DMS79 treated with DMSO at 0.1 percent for 48 hours (cell line): ENCODE measurements around the gene QRFPR.
"Not testable (repeated sequence)": the region's sequence is repeated elsewhere in the genome, so short reads cannot be mapped to it uniquely, and the experiment has no call there.

Source experiments
- DNase-seq: peaks from one replicate; lab custom pipeline; 2025; lab: John Stamatoyannopoulos, UW

Gene QRFPR

DNA sequence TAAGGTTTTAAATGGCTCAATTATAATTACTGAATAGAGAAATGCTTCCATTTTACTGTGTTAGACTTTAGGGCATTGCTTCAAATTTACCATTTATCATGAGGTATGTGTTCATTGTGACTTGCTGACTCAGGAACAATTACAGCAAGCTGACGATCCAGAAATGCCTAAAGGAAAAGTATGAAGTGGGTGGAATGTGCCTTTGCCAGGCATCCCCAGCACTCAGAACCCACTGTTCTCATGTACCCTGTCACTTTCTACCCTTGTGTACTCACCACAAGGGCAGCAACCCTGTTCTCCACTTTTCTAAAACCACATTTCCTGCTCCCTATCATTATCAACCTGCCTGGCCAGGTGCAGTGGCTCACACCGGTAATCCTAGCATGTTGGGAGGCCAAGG, 41.5 kb downstream of the QRFPR start:
- no peak for DNase-seq

DNA sequence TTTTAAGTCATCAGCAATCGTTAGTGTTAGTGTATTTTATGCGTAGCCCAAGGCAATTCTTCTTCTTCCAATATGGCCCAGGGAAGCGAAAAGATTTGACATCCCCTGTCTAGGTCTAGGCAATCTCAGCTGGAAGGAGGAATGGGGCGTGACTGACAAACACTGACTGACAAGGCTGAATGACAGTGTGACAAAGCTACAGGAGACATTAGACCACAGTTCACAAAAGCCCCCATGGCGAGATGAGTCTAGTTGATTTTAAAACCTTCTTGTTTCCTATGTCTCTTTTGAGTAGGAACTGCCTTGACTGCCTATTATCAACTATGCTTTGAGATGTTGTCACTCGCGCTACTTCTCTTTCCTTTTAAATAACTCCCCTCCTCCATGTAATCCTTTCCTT, 42.3 kb downstream of the QRFPR start:
- no peak for DNase-seq

DNA sequence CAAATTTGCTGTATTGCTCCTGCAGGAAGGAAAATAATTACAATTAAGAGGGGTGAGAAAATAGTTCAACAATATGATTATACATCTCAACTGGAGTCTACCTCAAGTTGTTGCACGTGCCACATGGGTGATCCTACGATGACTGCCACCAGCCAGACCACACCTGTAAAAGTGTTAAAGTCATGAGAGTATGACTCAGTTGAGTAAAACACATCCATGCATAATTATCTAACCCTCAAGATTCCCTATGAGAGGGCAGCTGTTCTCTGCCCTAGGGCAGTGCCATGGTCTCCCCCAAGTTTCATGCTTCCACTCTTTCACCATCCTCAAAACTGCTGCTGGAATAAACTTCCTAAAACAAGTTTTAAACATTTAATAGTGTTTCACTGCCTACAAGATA, 44.1 kb downstream of the QRFPR start:
- no peak for DNase-seq

DNA sequence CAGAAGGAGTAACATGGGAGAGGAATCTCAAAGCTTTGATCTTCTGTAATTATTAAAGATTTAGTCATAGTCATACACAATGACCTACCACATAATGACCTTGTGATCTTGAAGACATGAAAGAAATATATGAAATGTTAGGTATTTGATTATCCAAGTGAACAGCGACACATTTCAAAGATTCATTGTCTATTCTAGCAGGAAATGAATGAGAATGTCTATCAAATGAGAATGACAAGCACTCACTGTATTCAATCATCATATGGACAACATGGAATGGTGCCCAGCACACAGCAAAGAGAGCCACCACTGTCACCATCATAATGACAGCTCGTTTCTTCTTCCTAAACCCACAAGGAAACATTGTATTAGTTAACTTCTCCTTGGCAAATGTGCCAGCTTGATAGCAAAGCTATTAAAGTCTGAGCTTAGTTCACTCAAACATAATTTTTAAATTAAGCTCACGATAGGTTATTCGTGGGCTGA, 50.6 kb downstream of the QRFPR start:
- no peak for DNase-seq

DNA sequence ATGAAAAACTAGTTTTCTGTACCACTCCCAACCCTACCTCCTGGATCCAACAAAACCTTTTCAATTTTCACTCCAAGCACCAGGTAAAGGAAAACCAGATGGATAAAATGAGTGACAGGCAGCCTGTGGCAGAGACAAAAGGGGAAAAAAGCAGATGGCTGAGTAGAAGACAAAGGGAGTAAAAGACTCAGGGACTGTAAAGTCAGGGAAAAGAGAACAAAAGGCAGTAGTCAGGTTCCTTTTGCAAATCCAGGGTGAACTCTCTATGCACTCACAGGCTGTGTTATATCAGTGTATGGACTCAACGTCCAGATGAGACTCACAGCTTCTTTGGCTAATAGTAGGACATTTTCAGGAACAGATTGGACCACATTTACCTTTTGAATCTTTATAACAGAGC, 54.2 kb downstream of the QRFPR start:
- no peak for DNase-seq

DNA sequence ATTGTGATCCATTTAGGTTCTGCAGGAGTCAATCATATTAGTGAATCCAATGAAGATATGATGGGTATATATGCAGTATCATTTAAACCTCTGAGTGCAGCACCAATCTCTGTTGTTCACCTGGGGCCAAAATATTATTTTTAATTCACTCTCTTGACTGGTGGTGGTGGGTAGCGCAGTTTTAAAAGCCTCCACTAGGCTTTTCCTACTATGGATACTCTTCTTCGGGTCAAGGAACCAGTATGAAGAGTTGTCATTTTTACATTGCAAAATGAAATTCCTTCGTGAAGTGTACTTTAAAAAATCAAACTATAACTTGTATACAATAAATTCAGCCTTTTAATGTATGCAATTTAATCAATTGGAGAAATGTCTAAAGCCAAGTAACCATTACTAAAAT, 56.5 kb downstream of the QRFPR start:
- no peak for DNase-seq

DNA sequence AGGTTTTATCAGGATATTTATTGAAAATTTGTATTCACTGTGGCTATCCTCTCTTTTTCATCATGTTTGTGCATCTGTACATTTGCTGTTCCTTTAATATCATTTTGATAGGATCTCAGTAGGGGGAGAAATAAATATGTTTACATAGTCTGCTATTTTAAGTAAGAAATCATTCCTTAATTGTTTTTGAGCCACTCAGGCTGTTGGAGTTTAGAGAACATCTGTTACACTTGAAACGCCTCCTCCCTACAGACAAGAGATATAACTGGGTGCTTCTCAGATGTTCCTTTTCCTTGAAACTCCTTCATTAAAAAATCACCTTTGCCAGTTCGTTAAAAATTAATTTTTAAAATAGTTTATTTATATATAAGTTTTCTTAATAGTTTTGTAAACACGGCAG, 59.4 kb downstream of the QRFPR start:
- DNase-seq = no peak

DNA sequence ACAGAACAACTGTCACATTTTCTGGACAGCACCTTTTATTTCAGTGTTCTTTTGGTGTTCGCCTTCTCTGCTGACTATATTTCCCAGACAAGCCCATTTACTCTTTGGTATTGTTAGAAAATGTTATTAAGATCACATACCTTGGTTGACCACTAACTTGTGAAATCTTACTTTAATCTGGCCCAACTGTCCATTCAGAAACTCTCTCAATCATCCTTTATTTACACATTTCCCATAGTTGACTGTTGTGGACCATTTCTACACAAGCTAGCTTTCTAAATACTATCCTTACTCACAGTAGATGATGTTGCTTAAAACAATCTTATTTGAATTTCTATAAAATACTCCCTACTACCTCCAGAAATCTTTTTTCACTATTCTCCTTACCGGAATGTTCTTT, 64.7 kb downstream of the QRFPR start:
- no peak for DNase-seq

DNA sequence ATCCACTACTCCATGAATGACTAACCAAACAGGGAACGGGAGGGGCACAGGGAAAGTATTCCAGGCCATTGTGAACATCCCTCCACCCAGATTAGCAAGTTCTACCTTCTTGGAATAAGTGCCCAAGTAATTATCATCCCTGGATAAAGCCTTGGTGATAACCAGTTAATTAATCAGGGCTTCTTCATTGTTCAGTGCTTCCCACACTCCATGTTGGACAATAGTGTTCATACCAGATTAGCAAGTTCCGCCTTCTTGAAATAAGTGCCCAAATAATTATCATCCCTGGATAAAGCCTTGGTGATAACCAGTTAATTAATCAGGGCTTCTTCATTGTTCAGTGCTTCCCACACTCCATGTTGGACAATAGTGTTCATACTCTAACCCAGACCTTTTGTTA, 67.4 kb downstream of the QRFPR start:
- not testable (repeated sequence) for DNase-seq

DNA sequence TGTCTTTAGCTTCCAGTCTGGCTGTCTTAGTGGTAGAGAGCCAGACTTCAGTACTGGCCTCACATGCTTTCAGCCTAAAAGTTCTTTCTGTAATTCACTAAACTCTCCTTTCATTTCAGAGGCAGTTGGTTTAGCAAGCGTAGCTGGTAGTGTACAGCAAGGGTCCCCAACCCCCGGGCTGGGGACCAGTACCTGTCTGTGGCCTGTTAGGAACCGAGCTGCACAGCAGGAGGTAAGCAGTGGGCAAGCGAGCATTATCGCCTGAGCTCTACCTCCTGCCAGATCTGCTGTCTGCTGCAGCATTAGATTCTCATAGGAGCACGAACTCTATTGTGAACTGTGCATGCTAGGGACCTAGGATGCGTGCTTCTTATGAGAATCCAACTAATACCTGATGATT, 72.0 kb downstream of the QRFPR start:
- no peak for DNase-seq

DNA sequence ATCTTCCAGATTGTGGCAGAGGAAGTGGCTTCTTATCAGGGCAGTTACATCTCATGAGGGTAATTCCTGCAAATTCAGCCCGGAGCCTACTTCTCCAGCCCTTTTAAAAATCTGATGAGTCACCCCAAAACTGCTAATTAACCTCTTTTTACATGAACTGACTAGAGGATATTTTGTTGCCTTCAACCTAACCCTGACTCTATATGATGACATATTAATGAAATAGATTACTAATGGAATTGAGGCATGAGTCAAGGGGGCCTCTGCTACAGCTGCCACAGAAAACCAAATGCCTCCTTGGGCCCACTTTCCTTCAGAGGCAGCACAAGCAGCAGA, 72.5 kb downstream of the QRFPR start:
- DNase-seq = no peak

DNA sequence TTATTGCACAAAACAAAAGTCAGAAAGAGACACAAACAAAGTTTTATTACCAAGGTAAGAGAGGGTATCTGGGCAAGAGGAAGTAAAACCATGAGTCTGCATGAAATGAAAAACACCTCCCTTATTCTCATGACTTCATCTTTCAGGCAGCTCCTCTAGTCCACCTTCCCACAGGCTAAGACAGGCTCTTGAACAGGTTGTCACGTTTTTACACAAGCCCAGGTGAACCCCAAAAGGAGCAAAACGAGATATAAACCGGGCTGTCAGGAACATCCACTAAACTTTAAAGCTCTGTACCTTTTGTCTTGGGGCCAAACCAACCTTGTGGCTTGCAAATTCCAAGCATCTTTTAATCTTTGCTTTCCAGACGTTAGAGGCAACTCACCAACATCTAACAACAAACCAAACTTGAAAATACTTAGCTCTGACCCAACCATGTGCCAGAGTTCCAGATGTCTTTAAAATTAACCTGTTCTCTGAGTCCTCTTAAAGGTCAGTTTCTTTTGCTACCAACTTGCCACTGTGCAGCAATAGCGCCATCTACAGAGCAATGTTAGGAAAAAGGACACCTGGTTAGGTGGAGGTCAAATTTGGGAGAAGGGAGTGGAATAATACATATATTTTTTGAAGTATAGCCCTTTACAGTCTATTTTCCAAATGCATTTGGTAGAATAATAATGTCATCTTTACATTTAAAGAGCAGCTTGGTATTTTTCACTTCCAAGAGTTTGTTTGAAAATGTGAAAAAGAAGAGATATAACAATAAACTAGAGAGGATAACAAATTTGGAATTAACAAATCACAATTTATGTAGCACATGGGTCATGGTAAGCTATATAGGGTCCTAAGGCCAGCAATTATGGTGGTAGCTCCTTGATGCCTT, 73.1 kb downstream of the QRFPR start:
- no peak for DNase-seq

DNA sequence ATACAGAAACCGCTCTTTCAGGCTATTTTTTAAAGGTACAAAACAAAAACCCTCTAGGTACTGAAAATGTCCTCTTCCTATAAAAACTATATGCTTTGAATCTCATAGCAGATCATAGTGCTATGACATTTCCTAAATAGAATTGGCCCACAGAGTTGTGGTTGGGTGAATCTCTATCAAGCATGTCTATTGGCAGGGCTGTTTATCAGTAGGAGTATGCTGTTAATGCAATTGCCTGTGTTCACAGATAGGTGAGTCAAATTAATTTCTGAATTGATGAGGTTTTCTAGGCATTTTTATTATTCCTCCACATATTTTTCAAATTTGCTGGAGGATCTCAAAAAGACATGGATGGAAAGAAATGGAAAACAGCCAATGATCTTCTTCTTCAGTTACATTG, 73.9 kb downstream of the QRFPR start:
- DNase-seq = no peak

DNA sequence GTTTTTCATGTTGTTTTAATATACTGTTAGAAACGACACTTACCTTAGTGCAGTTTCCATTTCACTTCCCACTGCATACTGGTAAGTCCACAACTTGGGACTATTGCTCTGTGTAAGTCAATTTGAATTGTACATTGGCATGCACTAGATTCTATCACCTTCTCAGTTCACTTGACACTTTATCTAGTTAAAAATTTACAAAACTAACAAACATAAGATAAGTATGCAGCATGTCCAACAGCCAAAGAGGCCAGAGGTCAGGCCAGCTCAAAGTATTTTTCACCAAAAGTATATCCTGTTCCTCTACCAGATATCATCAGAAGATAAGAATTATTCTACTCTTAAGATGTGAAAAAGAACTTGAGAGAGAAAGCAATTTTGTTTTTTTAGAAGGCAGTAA, 75.9 kb downstream of the QRFPR start:
- DNase-seq = no peak

DNA sequence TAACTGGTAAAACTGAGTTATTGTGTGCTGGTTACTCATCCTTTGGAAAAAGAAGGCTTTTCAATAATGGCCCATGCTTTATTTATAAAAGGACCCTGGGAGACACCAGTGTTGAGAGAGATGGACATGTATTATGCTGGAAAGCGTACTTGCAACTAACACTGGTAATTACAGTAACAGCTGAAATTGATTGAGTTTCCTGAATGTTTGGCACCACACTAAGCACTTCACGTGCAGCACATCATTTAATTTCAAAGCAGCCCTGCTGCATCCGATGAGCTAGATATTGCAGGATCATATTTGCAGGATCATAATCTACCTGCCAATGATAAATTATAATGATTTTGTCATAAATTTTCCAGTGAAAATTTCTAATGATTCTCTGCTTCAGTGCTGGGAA, 81.5 kb downstream of the QRFPR start:
- no peak for DNase-seq

DNA sequence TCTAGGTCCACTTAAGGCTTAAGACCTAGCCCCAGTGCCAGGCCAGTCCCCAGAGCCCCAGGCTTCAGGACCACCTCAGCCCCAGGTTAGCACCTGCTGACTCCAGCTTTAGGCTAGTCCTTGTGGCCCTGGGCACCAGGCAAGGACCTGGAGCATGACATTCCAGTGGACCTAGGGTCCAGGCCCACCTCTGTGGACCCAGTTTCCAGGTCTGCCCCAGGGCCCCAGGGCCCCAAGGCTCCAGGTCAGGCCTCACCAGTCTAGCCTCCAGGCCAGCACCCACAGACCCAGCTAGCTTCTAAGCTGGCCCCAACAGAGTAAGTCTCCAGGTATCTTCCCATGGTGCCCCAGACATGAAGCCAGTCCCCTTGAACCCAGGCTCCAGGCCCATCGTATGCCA, 97.5 kb downstream of the QRFPR start:
- DNase-seq = no peak

DNA sequence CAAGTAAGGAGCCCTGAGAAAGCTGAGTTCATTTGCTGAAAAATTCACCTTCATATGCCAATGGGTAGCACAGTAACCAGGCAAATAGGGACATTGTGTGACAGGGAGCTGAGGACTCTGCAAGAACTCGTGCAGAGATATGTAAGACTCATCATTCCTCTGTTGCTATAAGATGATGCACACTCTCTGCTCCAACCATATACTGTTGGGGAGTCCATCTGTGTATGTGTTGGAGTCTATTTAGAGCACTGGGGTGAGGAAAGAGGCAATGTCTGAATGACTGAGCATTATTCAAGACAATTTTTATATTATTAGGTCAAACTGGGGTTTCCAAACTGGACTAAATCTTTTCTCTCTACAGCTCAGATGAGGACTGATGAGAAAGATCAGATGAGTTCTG, 100.4 kb downstream of the QRFPR start:
- DNase-seq = no peak

DNA sequence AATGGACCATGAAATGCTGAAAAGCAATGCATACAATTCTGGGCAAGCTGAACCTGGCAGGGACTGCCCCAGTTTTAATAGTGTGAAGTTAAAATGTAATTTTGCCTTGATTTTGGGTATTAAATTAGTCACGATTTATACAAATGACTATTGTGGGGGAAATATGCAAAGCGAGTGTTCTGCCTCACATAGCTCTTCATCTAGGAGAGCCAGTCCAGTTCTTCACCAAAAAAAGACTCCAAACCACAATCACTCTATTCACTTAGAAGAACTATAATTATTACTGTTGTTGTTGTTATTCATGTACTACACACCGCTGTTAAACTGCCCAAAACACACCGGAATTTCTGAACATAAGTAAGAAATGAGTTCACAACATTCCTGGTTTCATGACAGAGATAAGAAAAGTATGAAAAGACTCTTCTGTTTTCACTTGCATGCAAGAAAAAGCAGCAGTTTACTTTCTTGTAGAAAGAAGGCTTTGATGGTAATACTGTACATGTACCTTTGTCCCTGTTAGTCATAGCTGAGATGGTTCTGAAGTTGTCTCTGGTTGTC, 101.9 kb downstream of the QRFPR start:
- DNase-seq = no peak
